Neural cell (in vitro differentiated cells): ENCODE results near the gene SULT1B1.

Experiments
- EP300 ChIP-seq: fragments of 450-650 bp; conservative IDR thresholded peaks from 2 replicates; pipeline ENCODE4 v1.6.1; 2014; ENCODE audit warnings: antibody characterized with exemption, mild to moderate bottlenecking, moderate library complexity; ENCODE audit not compliant: poor library complexity, severe bottlenecking
- EZH2 ChIP-seq: fragments of 200-600, 300-800 bp; shearing (Covaris generic), sonication (generic); IDR thresholded peaks from 2 replicates; pipeline ENCODE4 v1.6.1; 2014; ENCODE audit warnings: antibody characterized with exemption, low read length, borderline replicate concordance, mild to moderate bottlenecking; ENCODE audit not compliant: insufficient read depth, poor library complexity, severe bottlenecking
- POLR2AphosphoS5 ChIP-seq: IDR thresholded peaks from 2 replicates; pipeline ENCODE4 v1.6.1; 2012
- RAD21 ChIP-seq: fragments of 450-650 bp; conservative IDR thresholded peaks from 2 replicates; pipeline ENCODE4 v1.6.1; 2014; ENCODE audit warnings: antibody characterized with exemption, mild to moderate bottlenecking, moderate library complexity
- SMC3 ChIP-seq: fragments of 450-650 bp; conservative IDR thresholded peaks from 2 replicates; pipeline ENCODE4 v1.6.1; 2014; ENCODE audit warnings: antibody characterized with exemption, mild to moderate bottlenecking, moderate library complexity; ENCODE audit not compliant: poor library complexity
- TAF1 ChIP-seq: IDR thresholded peaks from 2 replicates; pipeline ENCODE4 v1.6.1; 2012; ENCODE audit warnings: low read depth
- TF ChIP-seq, protein P1 (sequence below): fragments of 450-650 bp; IDR thresholded peaks from 2 replicates; pipeline ENCODE4 v1.5.1; 2014; ENCODE audit warnings: antibody characterized with exemption, mild to moderate bottlenecking, moderate library complexity; ENCODE audit not compliant: poor library complexity, severe bottlenecking
- TF ChIP-seq, protein P2 (sequence below): IDR thresholded peaks from 2 replicates; pipeline ENCODE4 v1.6.1; 2012; ENCODE audit warnings: borderline replicate concordance

DNA sequence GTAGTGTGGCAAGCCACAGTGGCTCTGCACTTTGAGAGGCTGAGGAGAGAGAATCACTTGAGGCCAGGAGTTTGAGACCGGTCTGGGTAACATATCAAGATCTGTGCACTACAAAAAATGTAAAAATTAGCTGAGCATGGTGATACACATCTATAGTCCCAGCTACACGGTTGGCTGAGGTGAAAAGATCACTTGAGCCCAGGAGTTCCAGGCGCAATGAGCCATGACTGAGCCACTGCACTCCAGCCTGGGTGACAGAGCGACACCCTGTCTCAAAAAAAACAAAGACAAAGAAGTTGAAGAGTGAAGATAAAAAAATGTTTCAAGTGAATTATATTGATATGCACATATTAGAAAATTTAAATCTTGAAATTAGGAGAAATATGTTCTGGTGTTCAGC, 46.3 kb downstream of the SULT1B1 start:
- no peak for TF ChIP-seq RAD21
- TF ChIP-seq, protein P1, sequence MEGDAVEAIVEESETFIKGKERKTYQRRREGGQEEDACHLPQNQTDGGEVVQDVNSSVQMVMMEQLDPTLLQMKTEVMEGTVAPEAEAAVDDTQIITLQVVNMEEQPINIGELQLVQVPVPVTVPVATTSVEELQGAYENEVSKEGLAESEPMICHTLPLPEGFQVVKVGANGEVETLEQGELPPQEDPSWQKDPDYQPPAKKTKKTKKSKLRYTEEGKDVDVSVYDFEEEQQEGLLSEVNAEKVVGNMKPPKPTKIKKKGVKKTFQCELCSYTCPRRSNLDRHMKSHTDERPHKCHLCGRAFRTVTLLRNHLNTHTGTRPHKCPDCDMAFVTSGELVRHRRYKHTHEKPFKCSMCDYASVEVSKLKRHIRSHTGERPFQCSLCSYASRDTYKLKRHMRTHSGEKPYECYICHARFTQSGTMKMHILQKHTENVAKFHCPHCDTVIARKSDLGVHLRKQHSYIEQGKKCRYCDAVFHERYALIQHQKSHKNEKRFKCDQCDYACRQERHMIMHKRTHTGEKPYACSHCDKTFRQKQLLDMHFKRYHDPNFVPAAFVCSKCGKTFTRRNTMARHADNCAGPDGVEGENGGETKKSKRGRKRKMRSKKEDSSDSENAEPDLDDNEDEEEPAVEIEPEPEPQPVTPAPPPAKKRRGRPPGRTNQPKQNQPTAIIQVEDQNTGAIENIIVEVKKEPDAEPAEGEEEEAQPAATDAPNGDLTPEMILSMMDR = no peak
- TF ChIP-seq POLR2AphosphoS5 = no peak
- TF ChIP-seq, protein P2, sequence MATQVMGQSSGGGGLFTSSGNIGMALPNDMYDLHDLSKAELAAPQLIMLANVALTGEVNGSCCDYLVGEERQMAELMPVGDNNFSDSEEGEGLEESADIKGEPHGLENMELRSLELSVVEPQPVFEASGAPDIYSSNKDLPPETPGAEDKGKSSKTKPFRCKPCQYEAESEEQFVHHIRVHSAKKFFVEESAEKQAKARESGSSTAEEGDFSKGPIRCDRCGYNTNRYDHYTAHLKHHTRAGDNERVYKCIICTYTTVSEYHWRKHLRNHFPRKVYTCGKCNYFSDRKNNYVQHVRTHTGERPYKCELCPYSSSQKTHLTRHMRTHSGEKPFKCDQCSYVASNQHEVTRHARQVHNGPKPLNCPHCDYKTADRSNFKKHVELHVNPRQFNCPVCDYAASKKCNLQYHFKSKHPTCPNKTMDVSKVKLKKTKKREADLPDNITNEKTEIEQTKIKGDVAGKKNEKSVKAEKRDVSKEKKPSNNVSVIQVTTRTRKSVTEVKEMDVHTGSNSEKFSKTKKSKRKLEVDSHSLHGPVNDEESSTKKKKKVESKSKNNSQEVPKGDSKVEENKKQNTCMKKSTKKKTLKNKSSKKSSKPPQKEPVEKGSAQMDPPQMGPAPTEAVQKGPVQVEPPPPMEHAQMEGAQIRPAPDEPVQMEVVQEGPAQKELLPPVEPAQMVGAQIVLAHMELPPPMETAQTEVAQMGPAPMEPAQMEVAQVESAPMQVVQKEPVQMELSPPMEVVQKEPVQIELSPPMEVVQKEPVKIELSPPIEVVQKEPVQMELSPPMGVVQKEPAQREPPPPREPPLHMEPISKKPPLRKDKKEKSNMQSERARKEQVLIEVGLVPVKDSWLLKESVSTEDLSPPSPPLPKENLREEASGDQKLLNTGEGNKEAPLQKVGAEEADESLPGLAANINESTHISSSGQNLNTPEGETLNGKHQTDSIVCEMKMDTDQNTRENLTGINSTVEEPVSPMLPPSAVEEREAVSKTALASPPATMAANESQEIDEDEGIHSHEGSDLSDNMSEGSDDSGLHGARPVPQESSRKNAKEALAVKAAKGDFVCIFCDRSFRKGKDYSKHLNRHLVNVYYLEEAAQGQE = no peak
- no peak for TF ChIP-seq EZH2
- TF ChIP-seq TAF1 = no peak
- no peak for TF ChIP-seq SMC3
- no peak for TF ChIP-seq EP300
